NCI-H82 treated with DMSO at 0.1 percent for 48 hours (cell line): ENCODE results near the gene CEACAM4.
A peak's percentile ranks its signal among the peaks of the same experiment; 100 is the strongest.
"Not testable (repeated sequence)": the region's sequence is repeated elsewhere in the genome, so short reads cannot be mapped to it uniquely, and the experiment has no call there.

ENCODE experiments used
- DNase-seq: peaks from one replicate; lab custom pipeline; 2025; ENCODE audit not compliant: unreplicated experiment; lab: John Stamatoyannopoulos, UW

Gene CEACAM4

DNA sequence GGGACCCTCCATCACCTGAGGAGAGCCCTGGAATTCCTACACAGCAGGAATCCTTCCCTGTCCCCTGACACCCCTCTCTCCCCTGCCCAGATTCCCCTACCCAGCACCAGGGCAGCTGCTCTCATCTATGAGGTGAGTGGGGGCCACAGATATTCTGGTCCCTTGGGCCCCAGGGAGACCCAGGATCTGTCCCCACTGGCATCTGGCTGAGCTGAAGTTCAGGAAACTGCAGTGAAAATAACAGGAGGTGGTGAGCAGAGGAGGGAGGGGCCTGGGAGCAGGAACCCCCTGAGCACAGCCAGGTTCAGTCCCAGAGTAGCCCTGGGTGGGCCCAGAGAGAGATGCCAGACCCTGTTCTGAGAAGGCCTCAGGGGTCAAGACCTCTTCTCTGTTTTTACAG lies 40.8 kb downstream of the CEACAM4 start:
- DNase-seq, result no peak

DNA sequence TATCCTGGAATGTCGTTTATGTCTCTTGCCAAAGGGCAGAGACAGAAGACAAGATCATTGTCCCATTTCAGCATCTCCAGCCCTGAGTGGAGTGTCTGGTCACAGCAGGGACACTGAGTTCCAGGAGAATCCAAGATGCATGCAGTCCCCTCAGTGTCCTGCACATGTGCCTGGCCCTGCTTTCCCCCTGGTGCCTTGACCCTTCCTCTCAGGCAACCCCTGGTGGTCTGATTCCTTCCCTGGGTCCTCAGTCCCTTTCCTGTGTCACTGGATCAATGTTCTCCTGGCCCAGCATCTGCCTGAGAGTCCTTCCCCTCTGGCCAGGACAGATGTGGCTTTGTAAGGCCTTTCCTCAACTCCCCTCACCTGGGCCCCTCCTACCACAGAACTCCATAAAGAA lies 41.9 kb downstream of the CEACAM4 start:
- DNase-seq, result no peak

DNA sequence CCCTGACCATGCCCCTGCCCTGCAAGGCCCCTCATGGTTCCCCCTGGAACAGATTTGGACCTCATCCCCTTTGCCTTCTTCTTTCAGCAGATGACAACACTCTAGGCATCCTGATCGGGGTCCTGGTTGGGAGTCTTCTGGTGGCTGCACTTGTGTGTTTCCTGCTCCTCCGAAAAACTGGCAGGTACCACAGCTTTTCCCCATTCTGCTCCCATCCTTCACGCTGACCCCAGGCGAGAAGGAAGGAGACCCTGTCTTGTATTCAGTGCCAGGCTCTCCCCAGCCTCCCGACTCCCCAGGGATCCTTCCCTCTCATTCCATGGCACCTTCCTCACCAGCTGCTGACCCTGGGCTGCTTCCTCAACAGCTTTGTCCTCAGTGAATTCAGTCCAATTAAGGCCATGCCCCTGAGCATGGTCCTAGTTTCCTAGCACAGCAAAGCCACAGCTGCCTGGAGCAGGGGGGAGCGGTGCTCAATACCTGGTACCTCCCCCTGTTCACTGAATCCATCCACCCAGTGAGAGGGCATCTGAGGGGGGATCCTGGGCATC lies 42.5 kb downstream of the CEACAM4 start:
- DNase-seq, result no peak

DNA sequence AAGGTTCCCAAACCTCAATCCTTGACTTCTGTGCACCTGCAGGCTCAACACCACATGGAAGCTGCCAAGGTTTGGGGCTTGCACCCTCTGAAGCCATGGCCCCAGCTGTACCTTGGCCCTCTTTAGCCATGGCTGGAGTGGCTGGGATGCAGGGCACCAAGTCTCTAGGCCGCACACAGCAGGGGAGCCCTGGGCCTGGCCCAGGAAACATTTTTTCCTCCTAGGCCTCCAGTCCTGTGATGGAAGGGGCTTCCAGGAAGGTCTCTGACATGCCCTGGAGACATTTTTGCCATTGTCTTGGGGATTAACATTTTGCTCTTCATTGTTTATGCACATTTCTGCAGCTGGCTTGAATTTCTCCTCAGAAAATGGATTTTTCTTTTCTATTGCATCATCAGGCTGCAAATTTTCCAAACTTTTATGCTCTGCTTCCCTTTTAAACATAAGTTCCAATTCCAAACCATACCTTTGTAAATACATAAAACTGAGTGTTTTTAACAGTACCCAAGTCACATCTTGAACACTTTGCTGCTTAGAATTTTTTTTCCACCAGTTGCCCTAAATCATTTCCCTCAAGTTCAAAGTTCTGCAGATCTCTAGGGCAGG lies 44.2 kb downstream of the CEACAM4 start:
- not testable (repeated sequence) for DNase-seq

DNA sequence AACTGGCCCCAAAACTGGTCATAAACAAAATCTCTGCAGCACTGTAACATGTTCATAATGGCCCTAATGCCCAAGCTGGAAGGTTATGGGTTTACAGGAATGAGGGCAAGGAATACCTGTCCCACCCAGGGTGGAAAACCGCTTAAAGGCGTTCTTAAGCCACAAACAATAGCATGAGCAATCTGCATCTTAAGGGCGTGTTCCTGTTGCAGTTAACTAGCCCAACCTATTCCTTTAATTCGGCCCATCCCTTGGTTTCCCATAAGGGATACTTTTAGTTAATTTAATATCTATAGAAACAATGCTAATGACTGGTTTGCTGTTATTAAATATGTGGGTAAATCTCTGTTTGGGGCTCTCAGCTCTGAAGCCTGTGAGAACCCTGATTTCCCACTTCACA lies 45.8 kb downstream of the CEACAM4 start:
- DNase-seq, result not testable (repeated sequence)

DNA sequence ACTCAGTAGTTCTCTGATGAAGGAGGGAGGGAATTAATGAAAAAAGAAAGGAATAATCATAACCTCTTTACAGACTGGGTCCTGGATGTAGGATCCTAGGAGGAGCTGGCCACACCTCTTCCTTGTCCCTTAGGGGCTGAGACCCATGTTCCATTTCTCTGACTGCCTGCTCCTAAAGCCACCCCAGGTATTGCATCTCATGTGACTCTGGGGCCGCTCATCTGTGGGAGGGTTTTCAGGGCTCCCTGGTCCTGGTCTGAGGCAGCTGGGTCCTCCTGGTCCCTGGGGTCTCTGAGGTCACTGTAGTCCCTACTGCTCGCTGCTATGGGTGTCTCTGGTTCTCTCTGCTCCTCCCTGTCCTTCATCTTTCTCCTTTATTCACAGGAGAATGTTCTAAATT lies 48.0 kb downstream of the CEACAM4 start:
- DNase-seq, result no peak

DNA sequence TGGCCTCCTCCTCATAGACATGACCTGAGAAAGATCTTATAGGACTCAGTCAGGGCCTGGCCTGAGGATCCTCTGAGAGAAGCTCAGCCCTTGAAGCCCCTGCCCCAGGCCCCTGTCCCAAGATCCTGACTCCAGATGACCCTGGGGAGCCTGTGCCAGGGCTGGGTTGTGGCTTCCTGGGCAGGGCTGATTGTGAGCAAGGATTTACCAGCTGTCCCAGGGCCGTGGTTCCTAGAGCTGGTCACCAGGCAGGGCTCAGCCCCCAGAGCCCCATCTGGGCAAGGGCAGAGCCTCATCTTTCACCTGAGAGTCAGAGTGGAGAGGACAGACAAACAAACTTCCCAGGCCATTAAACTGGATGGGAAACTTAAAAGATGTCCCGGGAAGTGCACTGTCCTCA lies 49.0 kb downstream of the CEACAM4 start:
- no peak for DNase-seq

DNA sequence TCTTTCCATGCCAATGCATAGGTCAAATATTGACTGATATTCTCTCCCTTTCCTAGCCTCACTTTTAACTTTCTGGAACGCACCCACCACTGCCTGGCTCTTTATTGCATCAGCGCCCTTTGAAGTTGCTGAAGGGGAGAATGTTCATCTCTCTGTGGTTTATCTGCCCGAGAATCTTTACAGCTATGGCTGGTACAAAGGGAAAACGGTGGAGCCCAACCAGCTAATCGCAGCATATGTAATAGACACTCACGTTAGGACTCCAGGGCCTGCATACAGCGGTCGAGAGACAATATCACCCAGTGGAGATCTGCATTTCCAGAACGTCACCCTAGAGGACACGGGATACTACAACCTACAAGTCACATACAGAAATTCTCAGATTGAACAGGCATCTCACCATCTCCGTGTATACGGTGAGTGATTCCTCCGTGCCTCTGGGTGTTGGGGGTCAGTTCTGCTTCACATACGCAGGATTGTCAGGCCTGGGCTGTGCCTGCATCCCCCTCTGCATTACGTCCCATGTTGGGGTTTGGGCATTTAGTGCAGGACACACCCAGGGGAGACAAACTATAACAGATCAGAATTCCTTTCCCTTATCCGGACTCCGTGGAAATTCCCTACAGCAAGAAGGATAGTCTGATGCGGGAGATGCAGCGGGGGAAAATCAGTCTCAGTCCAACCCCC lies 49.6 kb downstream of the CEACAM4 start:
- DNase-seq, result no peak

DNA sequence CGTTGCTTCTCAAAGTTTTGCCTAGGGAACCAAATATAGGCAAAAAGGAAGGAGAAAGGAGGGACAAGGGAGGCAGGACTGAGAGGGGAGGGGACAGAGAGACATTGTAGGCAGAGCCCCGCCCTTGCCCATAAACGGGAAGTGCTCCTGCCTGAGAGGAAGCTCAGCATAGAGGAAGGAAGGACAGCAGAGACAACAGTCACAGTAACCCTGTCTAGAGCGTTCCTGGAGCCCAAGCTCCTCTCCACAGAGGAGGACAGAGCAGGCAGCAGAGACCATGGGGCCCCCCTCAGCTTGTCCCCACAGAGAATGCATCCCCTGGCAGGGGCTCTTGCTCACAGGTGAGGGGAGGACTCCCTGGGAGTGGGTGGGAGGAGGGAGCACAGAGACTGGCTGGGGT lies 50.9 kb downstream of the CEACAM4 start, which contains the start of gene CEACAM21:
TSS of gene CEACAM21 (plus strand) at position 169 of the 400 bp plus-strand sequence. CDS start at position 278, 109 bp downstream.
- no peak for DNase-seq

DNA sequence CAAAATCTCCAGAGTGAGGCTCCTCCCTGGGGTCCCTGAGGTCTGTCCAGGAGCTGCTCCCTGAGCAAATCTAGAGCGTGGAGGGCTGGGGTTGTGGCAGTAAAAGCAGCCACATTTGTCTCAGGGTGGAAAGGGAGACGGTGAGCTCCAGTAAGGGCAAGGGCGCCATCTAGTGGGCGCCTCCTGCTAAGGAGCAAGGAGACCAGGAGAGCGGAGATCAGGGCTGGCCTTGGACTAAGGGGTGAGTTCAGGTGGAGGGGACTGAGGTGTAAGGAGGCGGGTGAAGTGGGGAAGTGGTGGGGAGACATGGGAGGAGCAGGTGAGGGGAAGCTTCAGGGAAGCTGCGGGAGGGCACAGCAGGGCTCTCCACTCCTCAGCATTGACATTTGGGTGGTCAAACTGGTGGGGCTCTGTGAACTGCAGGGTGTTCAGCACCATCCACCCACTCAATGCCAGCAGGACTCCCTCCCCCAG lies 56.2 kb downstream of the CEACAM4 start:
- peak; percentile 53 for DNase-seq

DNA sequence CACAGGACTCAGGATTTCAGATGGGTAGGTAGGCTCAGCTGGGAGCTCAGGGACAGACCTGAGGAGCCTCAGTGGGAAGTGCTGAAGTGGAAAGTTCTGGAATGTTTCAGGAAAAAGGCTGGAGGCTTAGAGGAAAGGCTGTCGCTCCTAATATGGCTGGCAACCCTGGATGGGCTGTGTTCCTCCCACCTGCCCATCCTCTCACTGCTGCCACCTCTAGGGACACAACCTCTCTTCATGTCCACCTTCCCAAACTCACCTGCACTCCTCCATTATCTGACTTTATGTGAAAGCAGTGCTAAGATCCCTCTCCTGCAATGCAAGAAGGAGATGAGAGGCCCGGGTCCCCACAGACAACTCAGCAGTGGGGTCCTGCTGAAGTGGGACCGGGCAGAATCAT lies 56.7 kb downstream of the CEACAM4 start:
- no peak for DNase-seq

DNA sequence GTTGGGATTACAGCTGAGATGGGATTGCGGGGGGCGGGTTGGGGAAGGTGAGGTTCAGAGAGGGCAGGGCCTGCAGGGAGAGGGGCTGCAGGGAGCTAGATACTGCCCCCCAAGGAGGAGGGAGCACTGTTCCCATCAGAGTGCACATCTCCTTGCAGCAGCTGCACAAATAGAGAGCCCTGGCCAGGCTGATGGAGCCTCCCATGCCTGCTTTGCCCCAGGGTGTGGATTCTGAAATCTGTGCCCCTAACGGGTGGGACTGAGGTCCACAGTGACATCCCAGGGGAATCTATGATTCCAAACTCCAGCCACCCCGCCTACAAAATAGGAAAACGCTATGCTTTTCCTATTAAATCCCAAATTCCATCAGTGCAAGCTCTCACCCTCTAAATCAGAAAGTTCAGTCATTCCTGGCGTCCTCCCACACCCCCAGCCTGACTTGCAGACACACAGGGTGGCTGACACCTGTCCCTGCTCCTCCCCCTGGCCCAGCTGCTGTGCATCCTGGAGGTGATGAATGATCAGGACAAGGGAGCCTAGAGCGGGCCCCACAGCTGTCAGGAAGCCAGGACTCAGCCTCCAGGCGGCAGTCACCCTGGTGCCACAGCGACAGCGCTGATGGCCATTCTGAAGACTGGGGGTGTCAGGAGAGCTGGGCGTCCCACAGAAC lies 57.3 kb downstream of the CEACAM4 start:
- DNase-seq, result no peak
